T-helper 2 cell treated with Interferon-gamma antibody and Interleukin-4, amounts not matched to agents 5 μg/mL and 100 μg/mL, for 36 hours (primary cell): ENCODE data around the gene POLG2.
"Not testable (repeated sequence)": the region's sequence is repeated elsewhere in the genome, so short reads cannot be mapped to it uniquely, and the experiment has no call there.

ENCODE experiments used
- DNase-seq: peaks from one replicate; pipeline ENCODE4 v3.0.0; 2021; ENCODE audit warnings: low spot score
- H3K27ac Mint-ChIP-seq: one replicate; pipeline ENCODE4 v1.8.0; 2021; ENCODE audit warnings: mild to moderate bottlenecking, mixed read lengths
- H3K27me3 Mint-ChIP-seq: one replicate; pipeline ENCODE4 v1.8.0; 2021; ENCODE audit warnings: low read depth, mixed read lengths
- H3K36me3 Mint-ChIP-seq: one replicate; pipeline ENCODE4 v1.8.0; 2021; ENCODE audit warnings: low read depth, mixed read lengths
- H3K4me1 Mint-ChIP-seq: one replicate; pipeline ENCODE4 v1.8.0; 2021; ENCODE audit warnings: low read depth, mixed read lengths
- H3K4me3 Mint-ChIP-seq: one replicate; pipeline ENCODE4 v1.8.0; 2022; ENCODE audit warnings: mild to moderate bottlenecking, moderate library complexity, mixed read lengths
- H3K9me3 Mint-ChIP-seq: one replicate; pipeline ENCODE4 v1.8.0; 2021; ENCODE audit warnings: mixed read lengths

POLG2 gene

DNA sequence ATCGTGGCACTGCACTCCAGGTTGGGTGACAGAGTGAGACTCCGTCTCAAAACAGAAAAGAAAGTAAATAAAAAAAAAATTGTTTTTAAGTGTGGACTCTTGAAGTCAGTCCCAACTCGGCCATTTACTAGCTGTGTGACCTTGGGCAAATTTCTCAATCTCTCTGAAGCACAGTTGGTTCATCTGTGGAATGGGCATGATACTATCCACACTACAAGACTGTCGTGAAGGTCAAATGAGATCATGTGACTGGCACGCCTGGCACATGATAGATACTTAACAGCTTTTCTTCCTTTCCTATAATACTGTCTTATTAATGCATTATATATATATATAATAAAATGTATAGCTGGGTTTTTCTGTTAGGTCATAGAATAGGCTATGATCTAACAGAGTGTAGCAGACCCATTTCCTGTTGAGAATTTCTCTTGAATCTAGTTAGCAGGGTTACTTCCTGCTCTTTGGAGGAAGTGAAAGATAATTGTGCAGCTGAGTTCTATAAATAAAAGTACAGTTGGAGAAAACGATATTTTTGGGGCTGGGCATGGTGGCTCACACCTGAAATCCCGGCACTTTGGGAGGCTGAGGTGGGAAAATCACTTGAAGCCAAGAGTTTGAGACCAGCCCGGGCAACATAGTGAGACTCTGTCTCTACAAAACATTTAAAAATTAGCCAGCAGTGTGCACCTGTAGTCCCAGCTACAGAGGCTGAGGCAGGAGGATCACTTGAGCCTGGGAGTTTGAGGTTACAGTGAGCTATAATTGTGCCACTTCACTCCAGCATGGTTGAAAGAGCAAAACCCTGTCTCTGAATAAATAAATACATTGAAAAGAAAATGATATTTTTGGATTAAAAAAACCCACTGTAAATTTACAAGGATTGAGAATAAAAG, 40.6 kb downstream of the POLG2 start:
- Mint-ChIP-seq H3K4me1 (peaks cover 14% of the 10 kb centered on the region), H3K36me3 (peaks cover 5% of the 10 kb centered on the region), H3K9me3 (peaks cover 5% of the 10 kb centered on the region), H3K4me3 (peak overlapping the region; percentile 24), H3K27me3 (no peaks in the 10 kb centered on the region), H3K27ac (peak overlapping the region; percentile 86)
- no peak for DNase-seq

DNA sequence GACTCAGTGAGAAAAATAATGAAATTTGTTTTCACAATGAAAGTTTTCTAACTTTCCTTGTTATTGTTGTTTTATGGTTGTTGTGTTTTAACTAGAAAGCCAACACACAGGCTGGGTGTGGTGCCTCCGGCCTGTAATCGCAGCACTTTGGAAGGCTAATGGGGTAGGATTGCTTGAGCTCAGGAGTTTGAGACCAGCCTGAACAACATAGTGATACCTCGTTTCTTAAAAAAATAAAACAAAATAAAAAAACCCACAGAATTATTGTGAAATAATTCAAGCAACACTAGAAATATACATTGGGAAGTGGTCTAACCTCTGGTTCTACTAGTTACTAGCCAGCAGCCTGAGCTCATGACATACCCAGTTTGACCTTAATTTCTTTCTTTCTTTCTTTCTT, 47.3 kb downstream of the POLG2 start:
- Mint-ChIP-seq H3K27ac (no peak overlapping the region), H3K4me3 (no peak overlapping the region), H3K36me3 (no peaks in the 10 kb centered on the region), H3K27me3 (no peaks in the 10 kb centered on the region), H3K9me3 (no peaks in the 10 kb centered on the region), H3K4me1 (peaks cover 12% of the 10 kb centered on the region)
- DNase-seq, result no peak

DNA sequence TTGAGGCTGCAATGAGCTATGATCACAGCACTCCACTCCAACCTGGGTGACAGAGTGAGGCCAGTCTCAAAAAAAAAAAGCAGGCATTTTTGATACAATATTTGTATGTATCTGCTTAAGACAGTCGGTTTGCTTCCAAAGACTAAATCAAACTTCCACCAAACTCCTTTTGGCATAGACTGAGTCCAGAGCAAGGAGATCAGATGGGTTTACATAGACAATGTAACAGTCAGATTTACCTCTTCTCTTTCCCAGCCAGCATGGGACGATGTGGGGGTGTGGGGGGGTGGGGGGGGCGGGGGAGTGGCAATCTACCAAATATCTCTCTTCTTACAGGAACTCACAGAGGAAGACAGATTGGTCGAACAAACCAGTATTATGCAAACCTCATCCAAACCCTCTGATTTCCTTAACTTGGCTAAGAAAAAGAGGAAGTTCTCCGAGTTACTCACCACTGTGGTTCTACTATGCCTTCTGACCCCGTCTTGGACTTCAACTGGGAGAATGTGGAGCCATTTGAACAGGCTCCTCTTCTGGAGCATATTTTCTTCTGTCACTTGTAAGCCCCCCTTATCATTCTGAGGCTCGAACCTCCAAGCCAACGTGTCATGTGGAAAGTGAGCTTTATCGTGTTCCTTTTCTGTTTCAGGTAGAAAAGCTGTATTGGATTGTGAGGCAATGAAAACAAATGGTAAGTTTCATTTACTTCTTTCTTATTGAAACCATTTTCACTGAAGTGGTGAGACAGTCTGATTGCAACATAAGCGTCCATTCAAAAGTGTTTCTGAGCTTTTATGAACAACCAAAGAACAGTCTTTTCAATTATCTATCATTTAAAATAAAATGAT, 48.0 kb downstream of the POLG2 start, which contains the start of gene MILR1:
Gene MILR1, plus strand, starts transcription at position 451 of the 848 bp plus-strand sequence. Its CDS starts 54 bp downstream, at position 505.
- Mint-ChIP-seq H3K4me1 (peaks cover 13% of the 10 kb centered on the region), H3K36me3 (no peaks in the 10 kb centered on the region), H3K27ac (peak within 1 kb of the TSS; percentile 65), H3K4me3 (peak within 1 kb of the TSS; percentile 63), H3K27me3 (no peaks in the 10 kb centered on the region), H3K9me3 (no peaks in the 10 kb centered on the region)
- no peak for DNase-seq

DNA sequence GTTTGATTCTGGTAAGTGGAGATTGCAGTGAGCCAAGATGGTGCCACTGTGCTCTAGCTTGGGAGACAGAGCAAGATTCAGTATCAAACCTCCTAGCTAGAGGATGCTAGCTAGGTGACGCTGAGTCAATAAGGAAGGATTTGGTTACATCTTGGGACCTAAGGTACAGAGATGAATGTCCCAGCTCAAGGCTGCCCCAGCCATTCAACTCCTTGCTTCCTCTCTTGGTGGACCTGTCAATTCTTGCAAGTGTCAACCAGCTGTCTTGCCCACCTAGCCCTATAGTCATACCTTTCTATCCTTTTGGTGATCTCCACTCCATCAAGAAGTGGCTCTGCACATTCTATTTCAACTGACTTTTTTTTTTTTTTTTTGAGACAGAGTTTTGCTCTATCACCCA, 49.3 kb downstream of the POLG2 start:
- no peak for DNase-seq
- no peak overlapping the region for H3K27ac Mint-ChIP-seq
- H3K36me3 Mint-ChIP-seq, result no peaks in the 10 kb centered on the region
- H3K4me1 Mint-ChIP-seq, result peaks cover 22% of the 10 kb centered on the region
- no peaks in the 10 kb centered on the region for H3K27me3 Mint-ChIP-seq
- H3K9me3 Mint-ChIP-seq, result no peaks in the 10 kb centered on the region
- no peak overlapping the region for H3K4me3 Mint-ChIP-seq

DNA sequence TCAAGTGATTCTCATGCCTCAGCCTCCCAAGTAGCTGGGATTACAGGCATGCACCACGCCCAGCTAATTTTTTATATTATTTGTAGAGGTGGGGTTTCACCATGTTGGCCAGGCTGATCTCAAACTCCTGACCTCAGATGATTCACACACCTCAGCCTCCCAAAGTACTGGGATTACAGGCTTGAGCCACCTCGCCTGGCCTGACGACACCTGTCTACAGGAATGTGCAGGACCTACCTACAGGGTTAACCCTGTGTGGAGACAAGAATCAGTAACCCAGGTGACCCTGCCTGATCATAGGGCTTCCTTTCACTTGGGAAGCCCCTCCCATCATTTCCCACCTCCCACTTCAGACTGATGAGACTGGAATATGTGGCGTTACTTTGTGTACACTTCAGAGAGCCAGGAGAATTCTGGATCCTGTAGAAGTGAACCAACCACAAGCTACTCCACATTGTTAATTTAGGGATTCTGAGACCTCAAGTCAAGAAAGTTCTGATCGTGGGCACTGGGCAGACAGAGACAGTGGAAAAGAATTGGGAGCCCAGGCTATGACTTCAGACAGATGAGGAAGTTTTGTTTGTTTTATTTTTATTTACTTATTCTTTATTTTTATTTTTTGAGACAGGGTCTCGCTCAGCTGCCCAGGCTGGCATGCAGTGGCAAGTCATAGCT, 53.6 kb downstream of the POLG2 start:
- no peak for DNase-seq
- Mint-ChIP-seq H3K4me3 (no peak overlapping the region), H3K27me3 (no peaks in the 10 kb centered on the region), H3K4me1 (peaks cover 28% of the 10 kb centered on the region), H3K27ac (peak overlapping the region; percentile 36), H3K36me3 (peaks cover 13% of the 10 kb centered on the region), H3K9me3 (peaks cover 16% of the 10 kb centered on the region)

DNA sequence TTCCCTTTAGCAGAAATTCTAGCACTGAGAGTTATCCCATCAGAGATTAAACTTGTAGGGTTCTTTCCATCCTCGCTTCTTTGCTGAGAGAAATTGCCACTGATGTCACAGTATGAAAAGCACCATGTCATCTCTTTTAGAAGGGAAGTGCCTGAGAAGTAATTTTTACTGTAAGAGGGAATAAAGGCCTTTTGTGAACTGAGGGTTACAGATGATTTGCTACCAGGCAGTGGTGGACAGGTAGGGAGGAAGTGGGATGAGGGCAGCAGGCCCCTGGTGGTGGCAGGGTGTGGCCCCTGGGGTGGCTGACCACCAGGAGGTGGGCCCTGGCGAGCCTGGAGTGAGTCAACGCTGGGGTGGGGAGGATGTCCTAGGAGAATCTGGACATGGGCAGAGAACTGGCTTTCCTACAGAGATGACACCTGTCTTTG, 54.3 kb downstream of the POLG2 start:
- H3K27ac Mint-ChIP-seq, result peak overlapping the region; percentile 90
- no peaks in the 10 kb centered on the region for H3K27me3 Mint-ChIP-seq
- peaks cover 28% of the 10 kb centered on the region for H3K4me1 Mint-ChIP-seq
- DNase-seq, result no peak
- H3K4me3 Mint-ChIP-seq, result peak overlapping the region; percentile 82
- H3K36me3 Mint-ChIP-seq, result peaks cover 13% of the 10 kb centered on the region
- H3K9me3 Mint-ChIP-seq, result peaks cover 23% of the 10 kb centered on the region

DNA sequence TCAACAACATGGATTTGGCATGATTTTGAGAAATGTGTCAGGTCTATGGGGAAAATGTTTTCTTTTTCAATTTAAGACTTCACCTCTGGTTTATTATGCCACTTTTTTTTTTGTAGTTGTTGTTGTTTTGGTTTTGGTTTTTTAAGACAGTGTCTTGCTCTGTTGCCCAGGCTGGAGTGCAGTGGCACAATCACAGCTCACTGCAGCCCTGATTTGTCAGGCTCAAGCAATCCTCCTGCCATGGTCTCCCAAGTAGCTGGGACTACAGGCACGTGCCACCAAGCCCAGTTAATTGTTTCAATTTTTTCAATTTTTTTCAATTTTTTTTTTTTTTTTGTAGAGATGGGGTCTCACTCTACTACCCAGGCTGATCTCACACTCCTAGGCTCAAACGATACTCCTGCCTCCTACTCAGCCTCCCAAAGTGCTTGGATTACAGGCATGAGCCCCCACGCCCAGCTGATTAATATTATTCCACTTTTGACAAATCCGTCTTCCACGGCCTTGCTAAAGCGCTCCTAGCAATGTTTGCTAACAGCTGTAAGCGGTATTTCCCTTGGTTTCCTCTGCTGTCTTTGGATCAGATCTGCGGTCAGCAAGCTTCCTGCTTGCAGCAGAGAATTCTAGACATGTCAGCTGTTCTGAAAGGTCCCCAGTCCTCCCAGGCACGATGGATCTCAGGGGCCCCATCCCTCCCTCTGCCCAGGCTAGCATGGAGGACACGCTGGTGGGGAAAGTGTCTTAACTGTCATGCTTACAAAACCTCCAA, 54.9 kb downstream of the POLG2 start:
- peak overlapping the region; percentile 90 for H3K27ac Mint-ChIP-seq
- H3K27me3 Mint-ChIP-seq, result no peaks in the 10 kb centered on the region
- H3K4me1 Mint-ChIP-seq, result peaks cover 24% of the 10 kb centered on the region
- peaks cover 16% of the 10 kb centered on the region for H3K36me3 Mint-ChIP-seq
- peak; percentile 37 for DNase-seq
- peak overlapping the region; percentile 82 for H3K4me3 Mint-ChIP-seq
- H3K9me3 Mint-ChIP-seq, result peaks cover 29% of the 10 kb centered on the region

DNA sequence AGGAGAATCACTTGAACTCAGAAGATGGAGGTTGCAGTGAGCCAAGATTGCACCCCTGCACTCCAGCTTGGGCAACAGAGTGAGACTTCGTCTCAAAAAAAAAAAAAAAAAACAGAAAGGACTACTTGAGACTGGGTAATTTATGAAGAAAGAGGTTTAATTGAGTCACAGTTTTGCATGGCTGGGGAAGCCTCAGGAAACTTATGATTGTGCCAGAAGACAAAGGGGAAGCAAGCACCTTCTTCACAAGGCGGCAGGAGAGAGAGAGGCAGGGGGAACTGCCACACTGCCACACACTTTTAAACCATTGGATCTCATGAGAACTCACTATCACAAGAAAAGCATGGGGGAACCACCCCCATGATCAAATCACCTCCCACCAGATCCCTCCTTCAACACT, 56.9 kb downstream of the POLG2 start:
- DNase-seq, result no peak
- Mint-ChIP-seq H3K27ac (peak overlapping the region; percentile 31), H3K9me3 (peaks cover 32% of the 10 kb centered on the region), H3K4me1 (peaks cover 24% of the 10 kb centered on the region), H3K27me3 (no peaks in the 10 kb centered on the region), H3K4me3 (no peak overlapping the region), H3K36me3 (peaks cover 18% of the 10 kb centered on the region)

DNA sequence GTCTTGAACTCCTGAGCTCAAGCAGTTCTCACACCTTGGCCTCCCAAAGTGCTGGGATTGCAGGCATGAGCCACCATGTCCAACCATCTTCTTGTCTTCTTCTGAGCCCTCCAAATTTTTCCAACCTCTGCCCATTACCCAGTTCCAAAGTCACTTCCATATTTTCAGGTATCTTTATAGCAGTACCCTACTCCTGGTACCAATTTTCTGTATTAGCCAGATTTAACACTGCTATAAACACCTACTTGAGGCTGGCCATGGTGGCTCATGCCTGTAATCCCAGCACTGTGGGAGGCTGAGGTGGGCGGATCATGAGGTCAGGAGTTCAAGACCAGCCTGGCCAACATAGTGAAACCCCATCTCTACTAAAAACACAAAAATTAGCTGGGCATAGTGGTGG, 57.3 kb downstream of the POLG2 start:
- not testable (repeated sequence) for H3K4me3 Mint-ChIP-seq, H3K27me3 Mint-ChIP-seq, DNase-seq, H3K27ac Mint-ChIP-seq
- Mint-ChIP-seq H3K36me3 (peaks cover 18% of the 10 kb centered on the region), H3K9me3 (peaks cover 35% of the 10 kb centered on the region), H3K4me1 (peaks cover 24% of the 10 kb centered on the region)

DNA sequence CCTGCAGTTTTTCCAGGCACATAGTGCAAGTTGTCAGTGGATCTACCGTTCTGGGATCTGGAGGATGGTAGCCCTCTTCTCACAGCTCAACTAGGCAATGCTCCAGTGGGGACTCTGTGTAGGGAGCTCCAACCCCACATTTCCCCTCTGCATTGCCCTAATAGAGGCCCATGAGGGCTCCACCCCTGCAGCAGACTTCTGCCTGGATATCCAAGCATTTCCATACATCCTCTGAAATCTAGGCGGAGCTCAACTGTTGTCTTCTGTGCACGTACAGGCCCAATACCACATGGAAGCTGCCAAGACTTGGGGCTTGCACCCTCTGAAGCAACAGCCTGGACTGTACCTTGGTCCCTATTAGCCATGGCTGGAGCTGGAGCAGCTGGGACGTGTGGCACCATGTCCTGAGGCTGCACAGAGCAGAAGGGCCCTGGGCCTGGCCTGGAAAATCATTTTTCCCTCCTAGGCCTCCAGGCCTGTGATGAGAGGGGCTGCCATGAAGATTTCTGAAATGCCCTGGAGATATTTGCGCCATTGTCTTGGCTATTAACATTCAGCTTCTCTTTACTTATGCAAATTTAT, 58.8 kb downstream of the POLG2 start:
- no peak overlapping the region for H3K4me3 Mint-ChIP-seq
- DNase-seq, result no peak
- H3K4me1 Mint-ChIP-seq, result peaks cover 18% of the 10 kb centered on the region
- peaks cover 18% of the 10 kb centered on the region for H3K36me3 Mint-ChIP-seq
- no peak overlapping the region for H3K27ac Mint-ChIP-seq
- no peaks in the 10 kb centered on the region for H3K27me3 Mint-ChIP-seq
- peaks cover 39% of the 10 kb centered on the region for H3K9me3 Mint-ChIP-seq

DNA sequence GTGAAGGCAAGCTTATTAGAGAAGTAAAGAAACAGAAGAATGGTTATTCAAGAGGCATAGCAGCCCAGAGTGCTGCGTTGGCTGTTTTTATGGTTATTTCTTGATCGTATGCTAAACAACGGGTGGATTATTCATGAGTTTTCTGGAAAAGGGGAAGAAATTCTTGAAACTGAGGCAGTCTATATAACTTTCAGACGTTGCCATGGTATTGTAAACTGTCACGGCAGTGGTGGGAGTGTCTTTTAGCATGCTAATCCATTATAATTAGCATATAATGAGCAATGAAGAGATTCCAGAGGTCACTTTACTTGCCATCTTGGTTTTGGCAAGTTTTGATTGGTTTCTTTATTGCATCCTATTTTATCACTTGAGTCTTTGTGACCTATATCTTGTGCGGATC, 65.3 kb downstream of the POLG2 start:
- DNase-seq, result no peak
- Mint-ChIP-seq H3K36me3 (peaks cover 1% of the 10 kb centered on the region), H3K4me3 (no peak overlapping the region), H3K9me3 (peaks cover 7% of the 10 kb centered on the region), H3K27me3 (peaks cover 20% of the 10 kb centered on the region), H3K4me1 (no peaks in the 10 kb centered on the region), H3K27ac (no peak overlapping the region)

DNA sequence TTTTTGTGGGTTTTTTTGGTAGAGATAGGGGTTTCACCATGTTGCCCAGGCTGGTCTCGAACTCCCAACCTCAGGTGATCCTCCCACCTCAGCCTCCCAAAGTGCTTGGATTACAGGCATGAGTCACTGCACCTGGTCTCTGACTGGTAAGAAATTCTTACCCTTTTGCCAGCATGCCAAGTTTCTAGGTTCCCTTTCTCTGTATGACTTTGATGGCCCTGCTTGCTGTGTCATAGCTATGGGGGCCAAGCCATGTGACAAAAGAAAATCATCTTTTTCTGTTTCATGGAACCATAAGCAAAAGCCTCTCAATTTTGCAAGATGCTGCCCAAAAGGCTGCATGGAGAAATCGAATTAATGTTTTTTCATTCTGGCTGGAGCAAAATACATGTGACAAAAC, 66.8 kb downstream of the POLG2 start:
- H3K4me1 Mint-ChIP-seq, DNase-seq, H3K36me3 Mint-ChIP-seq, H3K4me3 Mint-ChIP-seq, H3K27ac Mint-ChIP-seq, H3K9me3 Mint-ChIP-seq: not testable (repeated sequence)
- H3K27me3 Mint-ChIP-seq, result peaks cover 27% of the 10 kb centered on the region

DNA sequence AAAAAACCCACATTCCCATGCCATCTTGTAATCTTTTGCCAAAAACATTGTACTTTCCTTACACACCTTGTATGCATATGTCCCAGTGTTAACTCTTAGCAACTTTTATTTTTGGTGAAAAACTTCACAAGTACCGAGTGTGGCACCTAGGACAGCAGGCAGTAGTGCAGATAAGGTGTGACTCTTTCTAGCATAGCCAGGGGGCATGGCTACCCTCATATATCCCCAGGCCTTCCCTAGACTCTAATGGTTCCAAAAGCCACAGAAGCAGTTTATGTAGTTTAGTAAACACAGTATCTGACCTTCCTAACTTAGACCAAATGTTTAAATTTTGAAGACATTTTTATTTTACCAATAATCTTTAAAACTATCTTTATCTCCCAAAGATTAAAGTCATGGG, 68.4 kb downstream of the POLG2 start:
- H3K4me1 Mint-ChIP-seq, result no peaks in the 10 kb centered on the region
- H3K4me3 Mint-ChIP-seq, result no peak overlapping the region
- H3K9me3 Mint-ChIP-seq, result no peaks in the 10 kb centered on the region
- peaks cover 27% of the 10 kb centered on the region for H3K27me3 Mint-ChIP-seq
- H3K36me3 Mint-ChIP-seq, result no peaks in the 10 kb centered on the region
- no peak overlapping the region for H3K27ac Mint-ChIP-seq
- no peak for DNase-seq
